Thyroid gland (tissue), 4 donors: ENCODE measurements around the gene WDR90.

Source experiments
- POLR2A ChIP-seq, 2 donors: fragments of 450-650 bp; IDR thresholded peaks; one replicate each; pipeline ENCODE4 v1.6.1; 2017; ENCODE audit warnings: antibody characterized with exemption in 2 of 2, mild to moderate bottlenecking in 2 of 2, moderate library complexity in 1 of 2
- TF ChIP-seq, protein P1 (sequence below), 6 experiments: fragments of 200-600 bp in 3 of 6; fragments of 450-650 bp in 3 of 6; sonication (generic) in 3 of 6; IDR thresholded peaks; one replicate each; pipeline ENCODE4 v1.5.1; 2016 to 2019; ENCODE audit warnings: antibody characterized with exemption in 6 of 6, mild to moderate bottlenecking in 2 of 6, inconsistent platforms in 1 of 6, moderate library complexity in 1 of 6

DNA sequence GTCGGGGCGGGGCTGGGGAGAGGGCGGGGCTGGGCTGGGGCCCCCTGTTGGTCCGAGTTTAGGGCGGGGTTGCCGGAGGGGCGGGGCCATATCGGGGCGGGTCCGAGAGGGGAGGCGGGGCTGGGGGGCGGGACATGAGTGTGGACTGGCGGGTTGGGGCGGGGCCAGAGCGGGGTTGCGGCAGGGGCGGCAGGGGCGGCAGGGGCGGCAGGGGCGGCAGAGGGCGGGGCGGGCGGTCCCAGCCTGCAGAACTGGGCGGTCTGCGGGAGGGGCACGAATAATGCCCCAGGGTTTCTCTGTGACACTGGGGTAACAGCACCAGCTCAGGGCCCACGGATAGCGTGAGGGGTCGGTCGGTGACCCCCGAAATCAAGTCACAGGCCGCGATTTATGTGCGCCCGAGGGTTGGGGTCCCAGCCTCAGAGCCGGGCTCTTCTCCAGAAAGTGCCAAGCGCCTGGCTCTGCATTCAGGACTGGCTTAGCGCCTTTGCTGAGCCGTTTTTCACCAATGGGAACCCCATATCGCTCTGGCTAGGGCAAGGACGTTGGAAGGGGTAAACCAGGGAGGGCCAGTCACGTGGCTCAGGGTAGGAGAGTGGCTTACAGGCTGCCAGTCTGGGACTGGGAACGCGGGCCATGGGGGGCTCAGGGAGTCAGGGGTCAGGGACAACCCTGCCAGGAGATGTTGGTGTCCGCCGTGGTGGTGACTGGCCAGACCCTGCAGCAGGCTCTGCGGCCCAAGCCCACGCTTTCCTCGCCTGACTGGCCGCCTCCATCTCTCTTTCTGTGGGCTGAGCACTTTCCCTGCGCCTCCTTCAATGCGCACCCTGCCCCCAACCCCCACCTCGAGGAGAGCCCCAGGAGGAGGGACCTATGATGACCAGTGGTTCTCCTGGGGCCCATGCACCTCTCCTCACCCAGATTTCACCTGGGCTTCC lies 11.8 kb upstream of the WDR90 start:
- TF ChIP-seq, protein P1, sequence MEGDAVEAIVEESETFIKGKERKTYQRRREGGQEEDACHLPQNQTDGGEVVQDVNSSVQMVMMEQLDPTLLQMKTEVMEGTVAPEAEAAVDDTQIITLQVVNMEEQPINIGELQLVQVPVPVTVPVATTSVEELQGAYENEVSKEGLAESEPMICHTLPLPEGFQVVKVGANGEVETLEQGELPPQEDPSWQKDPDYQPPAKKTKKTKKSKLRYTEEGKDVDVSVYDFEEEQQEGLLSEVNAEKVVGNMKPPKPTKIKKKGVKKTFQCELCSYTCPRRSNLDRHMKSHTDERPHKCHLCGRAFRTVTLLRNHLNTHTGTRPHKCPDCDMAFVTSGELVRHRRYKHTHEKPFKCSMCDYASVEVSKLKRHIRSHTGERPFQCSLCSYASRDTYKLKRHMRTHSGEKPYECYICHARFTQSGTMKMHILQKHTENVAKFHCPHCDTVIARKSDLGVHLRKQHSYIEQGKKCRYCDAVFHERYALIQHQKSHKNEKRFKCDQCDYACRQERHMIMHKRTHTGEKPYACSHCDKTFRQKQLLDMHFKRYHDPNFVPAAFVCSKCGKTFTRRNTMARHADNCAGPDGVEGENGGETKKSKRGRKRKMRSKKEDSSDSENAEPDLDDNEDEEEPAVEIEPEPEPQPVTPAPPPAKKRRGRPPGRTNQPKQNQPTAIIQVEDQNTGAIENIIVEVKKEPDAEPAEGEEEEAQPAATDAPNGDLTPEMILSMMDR (IDR thresholded peaks at IDR 0.05): no peak
- no peak for TF ChIP-seq POLR2A (IDR thresholded peaks at IDR 0.05)
